ENCODE data around the gene LAPTM5.
"Not testable (repeated sequence)": the region's sequence is repeated elsewhere in the genome, so short reads cannot be mapped to it uniquely, and the experiment has no call there.

LAPTM5 gene

GRCh38 chr1:30757352-30758120 is at the start of gene LAPTM5:
LAPTM5 (minus strand) TSS chr1:30757774; CDS start chr1:30757745, 29 bp downstream.
- DNase-seq, result peak in 11 of 51 donors; percentile 14 to 32 (median 25)

- DNase-seq, result no peak
These were observed 49.1 kb upstream of the LAPTM5 start for GRCh38 chr1:30806381-30807317.

- DNase-seq, result no peak
These were observed 47.9 kb upstream of the LAPTM5 start for GRCh38 chr1:30805304-30806003.

GRCh38 chr1:30804822-30805221 is 47.2 kb upstream of the LAPTM5 start:
- no peak for DNase-seq

GRCh38 chr1:30804352-30804751 is 46.8 kb upstream of the LAPTM5 start:
- no peak for DNase-seq

GRCh38 chr1:30803562-30803961 is 46.0 kb upstream of the LAPTM5 start:
- no peak for DNase-seq

GRCh38 chr1:30801771-30802198 is 44.2 kb upstream of the LAPTM5 start:
- DNase-seq, result peak; percentile 22 to 94 (median 77)

- DNase-seq, result no peak
These were observed 41.6 kb upstream of the LAPTM5 start for GRCh38 chr1:30799233-30799511.

- DNase-seq, result peak in 11 of 51 donors; percentile 17 to 55 (median 25)
These were observed 41.0 kb upstream of the LAPTM5 start for GRCh38 chr1:30798389-30799232.

GRCh38 chr1:30795026-30795425 is 37.5 kb upstream of the LAPTM5 start:
- DNase-seq, result no peak

- no peak for DNase-seq
These were observed 36.7 kb upstream of the LAPTM5 start for GRCh38 chr1:30794260-30794659.

GRCh38 chr1:30793209-30793608 is 35.6 kb upstream of the LAPTM5 start:
- no peak for DNase-seq

GRCh38 chr1:30791868-30792267 is 34.3 kb upstream of the LAPTM5 start:
- DNase-seq, result no peak

- no peak for DNase-seq
These were observed 33.5 kb upstream of the LAPTM5 start for GRCh38 chr1:30790850-30791778.

- DNase-seq, result not testable (repeated sequence)
These were observed 32.6 kb upstream of the LAPTM5 start for GRCh38 chr1:30790256-30790525.

GRCh38 chr1:30789388-30790255 is 32.0 kb upstream of the LAPTM5 start:
- DNase-seq, result no peak

- peak in 6 of 51 donors; percentile 12 to 72 (median 28) for DNase-seq
These were observed 31.2 kb upstream of the LAPTM5 start for GRCh38 chr1:30788580-30789387.

GRCh38 chr1:30787856-30788495 is 30.4 kb upstream of the LAPTM5 start:
- DNase-seq, result no peak

Data from hypothalamus (tissue), 51 donors.